Activated T-helper 1 cell treated with anti-CD3 and anti-CD28 coated beads, Interleukin-12 subunit alpha, Interleukin-12 subunit beta, Interleukin-2, Interleukin-4 antibody, amounts not matched to agents 30 ng/mL and 10 ng/mL and 1 ng/mL, durations not matched to agents 14 hours and 24 hours and 36 hours (primary cell): Measurements from ENCODE around the gene MICAL1. TPM values are rescaled to one million over a fixed set of nuclear protein-coding genes. Genes with fewer than 3 reads are reported as not detected.

Experiments used
- DNase-seq: peaks from one replicate; pipeline ENCODE4 v3.0.0; 2021; ENCODE audit warnings: low spot score
- H3K27ac Mint-ChIP-seq: one replicate; pipeline ENCODE4 v1.8.0; 2021; ENCODE audit warnings: mild to moderate bottlenecking, mixed read lengths
- H3K27me3 Mint-ChIP-seq: one replicate; pipeline ENCODE4 v1.8.0; 2022; ENCODE audit warnings: mild to moderate bottlenecking, moderate library complexity, mixed read lengths; ENCODE audit not compliant: insufficient read depth
- H3K36me3 Mint-ChIP-seq: one replicate; pipeline ENCODE4 v1.8.0; 2021; ENCODE audit warnings: low read depth, mixed read lengths
- H3K4me1 Mint-ChIP-seq: one replicate; pipeline ENCODE4 v1.8.0; 2021; ENCODE audit warnings: low read depth, mixed read lengths
- H3K4me3 Mint-ChIP-seq: one replicate; pipeline ENCODE4 v1.8.0; 2021; ENCODE audit warnings: mild to moderate bottlenecking, moderate library complexity, mixed read lengths
- H3K9me3 Mint-ChIP-seq: one replicate; pipeline ENCODE4 v1.8.0; 2021; ENCODE audit warnings: mixed read lengths
- intact Hi-C: fragments of 100-400 bp; cut with micrococcal nuclease; formaldehyde crosslinking; loops from one replicate; pipeline ENCODE4 v1.15.1; 2024
- total RNA-seq: library from RNA; stranded (reverse); gene quantifications from 2 replicates; pipeline ENCODE4 v1.2.3, GENCODE V29; 2022

MICAL1 gene
- total RNA-seq, 1 donor from 2014 or later, result 40.8 TPM

DNA sequence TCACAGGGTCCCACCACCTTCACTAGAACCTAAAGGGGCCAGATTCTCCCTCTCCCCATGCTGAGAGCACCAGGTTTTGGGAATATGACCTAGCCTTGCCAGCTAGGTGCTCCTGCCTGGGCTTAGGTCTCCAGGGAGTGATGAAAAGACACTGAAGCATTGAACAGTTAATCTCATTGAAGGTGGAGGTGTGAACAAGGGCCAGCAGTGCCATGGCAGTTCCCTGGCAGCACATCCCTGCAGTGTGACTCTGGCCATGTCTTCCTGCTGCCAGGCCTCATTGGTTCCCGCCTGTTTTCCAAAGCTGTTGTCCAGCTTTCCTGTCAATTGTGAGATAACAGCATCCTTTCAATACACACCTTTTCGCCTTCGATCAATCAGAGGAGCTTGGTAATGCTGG, 26.1 kb downstream of the MICAL1 start:
- H3K27me3 Mint-ChIP-seq, result peaks cover 22% of the 10 kb centered on the region
- no peak overlapping the region for H3K4me3 Mint-ChIP-seq
- no peaks in the 10 kb centered on the region for H3K9me3 Mint-ChIP-seq
- H3K27ac Mint-ChIP-seq, result no peak overlapping the region
- no peak for DNase-seq
- intact Hi-C loops, result no loop called here
- H3K4me1 Mint-ChIP-seq, result peaks cover 5% of the 10 kb centered on the region
- H3K36me3 Mint-ChIP-seq, result no peaks in the 10 kb centered on the region

DNA sequence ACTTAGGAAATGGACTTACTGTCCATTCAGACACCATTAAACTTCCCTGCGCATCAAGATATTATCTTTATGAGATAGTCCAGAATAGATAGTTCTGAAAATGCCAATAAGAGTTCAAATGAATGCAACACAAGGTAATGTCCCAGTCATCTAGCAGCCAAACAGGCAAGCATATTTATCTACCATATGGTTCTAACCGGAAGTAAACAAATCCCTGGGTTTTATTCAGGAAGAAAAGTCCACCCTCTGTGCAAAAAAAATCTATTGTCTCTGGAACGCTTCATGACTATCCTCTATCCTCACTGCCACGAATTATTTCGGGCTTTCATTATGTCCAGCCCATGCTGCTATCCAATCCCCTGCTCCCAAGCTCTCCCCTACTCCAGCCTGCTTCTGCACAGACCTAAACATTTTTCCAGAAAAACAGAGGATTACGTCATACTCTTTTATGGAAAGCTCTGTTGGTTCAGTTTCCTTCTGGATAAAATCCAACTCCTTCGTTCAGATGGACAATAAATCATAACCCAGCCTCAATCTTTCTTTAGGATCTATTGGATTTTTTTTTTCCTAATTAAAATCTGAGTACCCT, 26.6 kb downstream of the MICAL1 start:
- Mint-ChIP-seq H3K9me3 (no peaks in the 10 kb centered on the region), H3K36me3 (no peaks in the 10 kb centered on the region)

DNA sequence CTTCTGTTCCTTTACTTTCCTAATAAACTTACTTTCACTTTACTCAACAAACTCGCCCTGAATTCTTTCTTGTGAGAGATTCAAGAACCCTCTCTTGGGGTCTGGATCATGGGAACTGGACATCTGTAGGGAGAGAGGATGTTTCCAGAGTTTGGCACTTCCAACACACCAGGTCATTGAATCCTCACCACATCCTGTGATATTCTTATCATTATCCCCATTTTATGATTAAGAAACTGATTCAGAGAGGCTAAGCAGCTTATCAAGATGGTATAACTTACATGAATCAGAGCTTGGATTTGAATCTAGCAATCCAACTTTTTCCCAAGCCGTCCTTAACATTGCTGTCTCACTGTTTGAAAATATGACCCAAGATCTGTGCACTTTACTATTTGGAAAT, 30.6 kb downstream of the MICAL1 start:
- no peak for DNase-seq
- intact Hi-C loops, result no loop called here
- no peak overlapping the region for H3K4me3 Mint-ChIP-seq
- H3K36me3 Mint-ChIP-seq, result no peaks in the 10 kb centered on the region
- peaks cover 5% of the 10 kb centered on the region for H3K4me1 Mint-ChIP-seq
- no peaks in the 10 kb centered on the region for H3K9me3 Mint-ChIP-seq
- H3K27ac Mint-ChIP-seq, result no peak overlapping the region
- H3K27me3 Mint-ChIP-seq, result peaks cover 7% of the 10 kb centered on the region

More for the DNA sequence above, 26.6 kb downstream of the MICAL1 start:
- Mint-ChIP-seq H3K27me3 (peaks cover 18% of the 10 kb centered on the region), H3K4me3 (no peak overlapping the region), H3K4me1 (peaks cover 5% of the 10 kb centered on the region), H3K27ac (no peak overlapping the region)
- DNase-seq, result no peak
- intact Hi-C loops, result no loop called here

DNA sequence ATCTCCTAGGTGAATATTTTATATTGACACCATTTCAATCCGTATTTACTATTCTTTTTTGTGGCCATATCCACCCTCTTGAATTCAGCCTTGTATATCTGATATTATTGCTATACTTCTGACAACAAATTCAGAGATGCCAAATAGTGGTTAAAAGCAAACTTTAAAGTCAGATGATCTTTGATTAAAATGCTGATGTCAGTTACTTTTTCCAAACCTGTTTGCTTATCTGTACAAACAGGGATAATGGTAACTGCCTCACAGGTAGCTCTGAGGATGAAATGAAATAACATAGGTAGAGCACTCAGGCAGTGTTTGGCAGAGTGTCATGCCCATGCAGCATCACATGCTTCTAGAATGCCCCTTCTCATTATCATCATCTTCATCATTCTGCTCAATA, 34.4 kb downstream of the MICAL1 start:
- H3K36me3 Mint-ChIP-seq, result no peaks in the 10 kb centered on the region
- no peak overlapping the region for H3K27ac Mint-ChIP-seq
- H3K4me1 Mint-ChIP-seq, result peaks cover 5% of the 10 kb centered on the region
- H3K27me3 Mint-ChIP-seq, result peaks cover 12% of the 10 kb centered on the region
- no peak overlapping the region for H3K4me3 Mint-ChIP-seq
- no peak for DNase-seq
- intact Hi-C loops, result no loop called here
- no peaks in the 10 kb centered on the region for H3K9me3 Mint-ChIP-seq

DNA sequence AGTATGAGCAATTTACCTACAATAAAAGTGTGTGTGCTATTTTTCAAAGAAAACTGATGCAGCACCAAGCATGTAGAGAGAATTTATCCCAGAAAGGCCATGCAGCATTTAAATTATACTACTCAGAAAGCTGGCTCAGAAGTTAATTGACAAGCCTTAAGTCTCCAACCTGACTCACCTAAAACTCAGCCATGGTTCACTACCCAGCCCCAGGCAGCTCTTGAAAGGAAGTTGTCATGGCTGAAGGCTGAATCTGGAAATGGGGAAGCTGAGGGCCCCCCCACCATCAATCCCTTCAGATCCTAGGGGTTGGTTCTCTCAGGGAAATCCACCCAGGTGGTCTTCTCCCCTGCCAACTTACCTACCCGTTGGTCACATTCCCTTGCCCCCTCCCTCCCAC, 34.8 kb downstream of the MICAL1 start:
- no peak overlapping the region for H3K27ac Mint-ChIP-seq
- no peaks in the 10 kb centered on the region for H3K36me3 Mint-ChIP-seq
- no peak for DNase-seq
- H3K27me3 Mint-ChIP-seq, result peaks cover 10% of the 10 kb centered on the region
- H3K4me3 Mint-ChIP-seq, result no peak overlapping the region
- H3K9me3 Mint-ChIP-seq, result no peaks in the 10 kb centered on the region
- intact Hi-C loops, result no loop called here
- H3K4me1 Mint-ChIP-seq, result peaks cover 5% of the 10 kb centered on the region

DNA sequence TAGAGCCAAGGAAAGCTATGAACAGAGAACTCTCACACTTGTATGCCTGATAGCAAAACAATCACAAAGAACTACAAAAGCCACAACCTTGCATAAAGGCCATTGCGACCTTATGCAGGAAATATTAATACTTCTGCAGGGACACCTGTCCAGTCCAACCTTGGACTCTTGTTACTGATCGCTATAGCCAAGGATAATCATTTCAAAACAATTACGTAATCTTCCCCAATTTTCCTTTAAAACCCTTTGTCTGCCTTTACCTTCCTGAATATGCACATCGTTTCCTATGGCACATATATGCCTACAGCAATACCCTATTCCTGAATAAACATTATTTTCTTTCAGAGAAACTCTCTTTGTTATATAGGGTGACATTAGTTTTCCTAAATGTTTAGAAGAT, 37.9 kb downstream of the MICAL1 start:
- H3K36me3 Mint-ChIP-seq, result no peaks in the 10 kb centered on the region
- intact Hi-C loops, result no loop called here
- peaks cover 15% of the 10 kb centered on the region for H3K27me3 Mint-ChIP-seq
- no peak for DNase-seq
- no peaks in the 10 kb centered on the region for H3K9me3 Mint-ChIP-seq
- no peak overlapping the region for H3K27ac Mint-ChIP-seq
- no peaks in the 10 kb centered on the region for H3K4me1 Mint-ChIP-seq
- no peak overlapping the region for H3K4me3 Mint-ChIP-seq

DNA sequence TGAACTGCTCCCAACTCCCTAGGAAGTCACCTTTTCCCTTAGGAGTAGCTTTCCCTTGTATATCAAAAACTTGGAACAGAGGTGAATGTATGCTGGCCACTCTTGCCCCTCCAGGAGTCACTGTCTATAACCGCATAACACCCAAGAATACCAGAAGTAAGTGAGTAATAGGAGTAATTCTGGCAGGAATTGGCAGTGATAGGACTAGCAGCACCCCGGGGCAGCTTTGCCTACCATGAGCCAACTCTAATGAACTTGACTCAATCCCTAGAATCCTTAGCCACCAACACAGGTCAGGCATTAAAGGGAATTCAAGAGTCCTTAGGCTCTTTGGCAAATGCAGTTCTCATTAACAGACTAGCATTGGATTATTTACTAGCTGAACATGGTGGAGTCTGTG, 44.5 kb downstream of the MICAL1 start:
- Mint-ChIP-seq H3K36me3 (no peaks in the 10 kb centered on the region), H3K4me1 (no peaks in the 10 kb centered on the region)

DNA sequence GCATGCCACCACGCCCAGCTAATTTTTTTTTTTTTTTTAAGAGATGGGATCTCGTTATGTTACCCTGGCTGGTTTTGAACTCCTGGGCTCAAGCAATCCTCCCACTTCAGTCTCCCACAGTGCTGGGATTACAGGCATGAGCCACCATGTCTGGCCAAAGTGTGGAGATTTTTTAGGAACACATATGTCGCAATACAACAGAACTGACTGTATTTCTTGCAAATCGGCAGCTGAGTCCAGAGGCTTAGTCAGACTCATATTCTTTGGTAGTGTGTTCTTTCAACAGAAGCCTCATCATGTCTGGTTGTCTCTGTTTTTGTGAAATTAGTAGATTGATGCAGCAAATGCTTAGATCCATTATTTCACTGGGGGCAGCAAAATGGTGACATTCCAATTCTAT, 49.4 kb downstream of the MICAL1 start:
- H3K4me3 Mint-ChIP-seq, result no peak overlapping the region
- intact Hi-C loops, result no loop called here
- H3K27ac Mint-ChIP-seq, result no peak overlapping the region
- H3K27me3 Mint-ChIP-seq, result peaks cover 11% of the 10 kb centered on the region
- no peak for DNase-seq
- H3K4me1 Mint-ChIP-seq, result no peaks in the 10 kb centered on the region
- H3K9me3 Mint-ChIP-seq, result no peaks in the 10 kb centered on the region
- H3K36me3 Mint-ChIP-seq, result no peaks in the 10 kb centered on the region

More for the DNA sequence above, 44.5 kb downstream of the MICAL1 start:
- Mint-ChIP-seq H3K9me3 (no peaks in the 10 kb centered on the region), H3K4me3 (no peak overlapping the region), H3K27me3 (peaks cover 25% of the 10 kb centered on the region), H3K27ac (no peak overlapping the region)
- no peak for DNase-seq
- intact Hi-C loops, result no loop called here

DNA sequence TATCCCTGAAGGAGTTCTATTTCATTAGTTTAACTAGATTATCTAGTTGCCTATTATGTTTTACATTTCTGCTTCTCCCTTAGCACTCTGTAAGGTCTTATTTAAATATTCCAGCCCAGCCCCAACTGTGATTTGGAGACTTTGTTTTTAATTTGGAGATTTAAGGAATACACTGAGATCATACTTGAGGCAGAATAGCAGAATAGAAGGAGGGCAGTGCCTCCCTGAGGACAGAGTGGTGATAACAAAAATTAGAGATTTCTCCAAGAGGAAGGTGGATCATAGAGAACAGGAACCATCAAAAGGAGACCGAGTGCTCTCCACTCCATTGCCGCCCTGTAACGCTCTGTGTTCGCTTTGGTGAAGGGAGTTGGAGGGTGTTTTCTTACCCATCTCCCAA, 58.6 kb downstream of the MICAL1 start:
- H3K9me3 Mint-ChIP-seq, result no peaks in the 10 kb centered on the region
- H3K4me3 Mint-ChIP-seq, result no peak overlapping the region
- no peak for DNase-seq
- H3K36me3 Mint-ChIP-seq, result no peaks in the 10 kb centered on the region
- intact Hi-C loops, result no loop called here
- H3K27ac Mint-ChIP-seq, result no peak overlapping the region
- H3K27me3 Mint-ChIP-seq, result no peaks in the 10 kb centered on the region
- peaks cover 5% of the 10 kb centered on the region for H3K4me1 Mint-ChIP-seq

DNA sequence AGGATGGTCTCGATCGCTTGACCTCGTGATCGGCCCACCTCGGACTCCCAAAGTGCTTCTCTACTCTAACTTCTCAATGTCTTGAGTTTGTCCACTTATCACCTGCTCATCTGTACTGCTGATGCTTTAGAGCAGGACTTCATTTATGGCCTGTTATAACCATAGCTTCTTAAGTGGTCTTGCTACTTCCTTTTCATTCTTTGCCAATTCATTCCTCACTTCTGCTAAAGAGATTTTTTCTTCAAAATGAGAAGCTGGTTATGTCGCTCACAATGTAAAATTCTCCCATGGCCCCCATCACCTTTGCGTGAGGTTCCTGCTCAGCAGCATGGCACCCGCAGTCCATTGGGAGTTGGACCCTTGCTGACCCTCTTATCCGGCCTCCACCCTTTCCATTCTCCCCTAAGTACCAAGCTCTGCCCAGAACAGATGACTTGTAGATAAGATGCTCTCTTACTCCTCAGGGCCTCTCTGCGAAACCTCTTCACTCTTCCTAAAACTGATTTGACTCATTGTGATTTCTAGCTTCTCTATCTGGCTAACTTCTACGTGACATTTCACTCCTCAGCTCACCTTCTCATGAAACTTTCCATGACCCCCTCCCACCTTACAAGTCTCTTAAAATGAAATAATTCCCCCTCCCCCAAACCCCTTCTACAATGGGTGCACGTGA, 59.4 kb downstream of the MICAL1 start:
- Mint-ChIP-seq H3K4me3 (no peak overlapping the region), H3K27me3 (no peaks in the 10 kb centered on the region), H3K9me3 (no peaks in the 10 kb centered on the region), H3K4me1 (peaks cover 5% of the 10 kb centered on the region), H3K27ac (no peak overlapping the region), H3K36me3 (no peaks in the 10 kb centered on the region)
- DNase-seq, result no peak
- intact Hi-C loops, result no loop called here

Other genes with a start within 250 kb of the MICAL1 start
- 249 and 251 TPM in 2 replicates for gene CD164, start 73.3 kb downstream of the MICAL1 start, total RNA-seq
- gene PPIL6, start 15.1 kb downstream of the MICAL1 start, total RNA-seq, result 0.13 and 0.29 TPM in 2 replicates
- gene SMPD2, start 15.0 kb downstream of the MICAL1 start, total RNA-seq, result 18.5 and 19.1 TPM in 2 replicates
- gene ZBTB24, start 27.4 kb upstream of the MICAL1 start, total RNA-seq, result 19.5 and 20.8 TPM in 2 replicates
- gene AK9, start 235.4 kb upstream of the MICAL1 start, total RNA-seq, result 2.8 and 3.8 TPM in 2 replicates
- gene FIG4, start 235.5 kb upstream of the MICAL1 start, total RNA-seq, result 7.5 and 8.1 TPM in 2 replicates